IMR-90 (cell line): ENCODE data around the gene AAGAB. TPM values are rescaled to one million over a fixed set of nuclear protein-coding genes. Genes with fewer than 3 reads are reported as not detected.

ENCODE experiments used
- ATAC-seq: fragments of 200-7000 bp; cut with Tn5 transposase; 2 replicates; pipeline ENCODE4 v1.9.1; 2020; ENCODE audit warnings: low read depth, mild to moderate bottlenecking, moderate library complexity
- BruUV-seq: library from RNA; stranded (reverse); fragments of 400-500 nt; replicated peaks from 2 replicates; lab custom pipeline; 2021; lab: Mats Ljungman, UMichigan
- CTCF ChIA-PET: fragments of 300-600 bp; formaldehyde crosslinking; extraction: SDS; loops from one replicate; lab custom pipeline; 2021; ENCODE audit warnings: antibody characterized with exemption; lab: Yijun Ruan, JAX
- POLR2A ChIA-PET: fragments of 300-600 bp; sonication (Branson Sonifier 250); formaldehyde crosslinking; loops from one replicate; lab custom pipeline; 2022; ENCODE audit warnings: antibody characterized with exemption; ENCODE audit not compliant: unreplicated experiment; lab: Charles Lee
- DNase-seq: peaks from one replicate; pipeline ENCODE4 v3.0.0; 2013
- H2AFZ ChIP-seq: replicated peaks from 2 replicates; pipeline ENCODE3; 2013; ENCODE audit warnings: low read length, mild to moderate bottlenecking; ENCODE audit not compliant: poor library complexity
- H2AK5ac ChIP-seq: 2 replicates; pipeline ENCODE4 v1.6.1; 2013; ENCODE audit warnings: low read depth, low read length, inconsistent platforms
- H2AK9ac ChIP-seq: replicated peaks from 2 replicates; pipeline ENCODE3; 2013; ENCODE audit warnings: mild to moderate bottlenecking, low read depth, low read length, moderate library complexity; ENCODE audit not compliant: poor library complexity
- H2BK120ac ChIP-seq: 2 replicates; pipeline ENCODE4 v1.6.1; 2013; ENCODE audit warnings: low read depth, low read length, inconsistent platforms
- H2BK15ac ChIP-seq: 3 replicates; pipeline ENCODE4 v1.6.1; 2013; ENCODE audit warnings: low read depth, low read length, inconsistent platforms
- H2BK20ac ChIP-seq: 2 replicates; pipeline ENCODE4 v1.6.1; 2013; ENCODE audit warnings: low read depth, mild to moderate bottlenecking, inconsistent platforms, low read length, moderate library complexity
- H2BK5ac ChIP-seq: 2 replicates; pipeline ENCODE4 v1.6.1; 2013; ENCODE audit warnings: mild to moderate bottlenecking, low read depth, low read length, inconsistent platforms; ENCODE audit not compliant: poor library complexity, severe bottlenecking
- H3K14ac ChIP-seq: replicated peaks from 2 replicates; pipeline ENCODE4 v1.6.1; 2013; ENCODE audit warnings: low read depth, low read length, inconsistent platforms
- H3K18ac ChIP-seq: 2 replicates; pipeline ENCODE4 v1.6.1; 2013; ENCODE audit warnings: low read depth, low read length, control low read depth
- H3K23ac ChIP-seq: 2 replicates; pipeline ENCODE4 v1.6.1; 2013; ENCODE audit warnings: low read depth, low read length, inconsistent platforms
- H3K27ac ChIP-seq: 2 replicates; pipeline ENCODE4 v1.5.1; 2013; ENCODE audit warnings: mild to moderate bottlenecking, control low read depth, low read length; ENCODE audit not compliant: insufficient read depth
- H3K27me3 ChIP-seq: 2 replicates; pipeline ENCODE4 v1.6.1; 2013; ENCODE audit warnings: low read length; ENCODE audit not compliant: control insufficient read depth, insufficient read depth
- H3K36me3 ChIP-seq: 2 replicates; pipeline ENCODE4 v1.6.1; 2013; ENCODE audit warnings: low read length, mixed read lengths; ENCODE audit not compliant: control insufficient read depth, insufficient read depth
- H3K4ac ChIP-seq: 2 replicates; pipeline ENCODE4 v1.6.1; 2013; ENCODE audit warnings: low read depth, low read length, inconsistent platforms
- H3K4me1 ChIP-seq: 2 replicates; pipeline ENCODE4 v1.6.1; 2013; ENCODE audit warnings: low read length, mixed read lengths; ENCODE audit not compliant: control insufficient read depth, insufficient read depth
- H3K4me2 ChIP-seq: 2 replicates; pipeline ENCODE4 v1.6.1; 2013; ENCODE audit warnings: low read depth, mild to moderate bottlenecking, control low read depth, low read length, moderate library complexity
- H3K4me3 ChIP-seq: 2 replicates; pipeline ENCODE4 v1.5.1; 2013; ENCODE audit warnings: low read depth, mild to moderate bottlenecking, control low read depth, low read length, moderate library complexity; ENCODE audit not compliant: insufficient read depth
- H3K56ac ChIP-seq: 2 replicates; pipeline ENCODE4 v1.6.1; 2013; ENCODE audit warnings: low read length, inconsistent platforms; ENCODE audit not compliant: insufficient read depth; ENCODE audit errors: extremely low read depth
- H3K79me1 ChIP-seq, 2 experiments: 2 replicates each; pipeline ENCODE4 v1.6.1; 2013; ENCODE audit warnings: low read length in 2 of 2, inconsistent platforms in 1 of 2, low read depth in 1 of 2
- H3K9ac ChIP-seq: 2 replicates; pipeline ENCODE4 v1.6.1; 2013; ENCODE audit warnings: low read depth, low read length, control low read depth
- H3K9me1 ChIP-seq: 2 replicates; pipeline ENCODE4 v1.6.1; 2013; ENCODE audit warnings: low read length, inconsistent platforms; ENCODE audit not compliant: insufficient read depth
- H3K9me3 ChIP-seq: 2 replicates; pipeline ENCODE4 v1.6.1; 2013; ENCODE audit warnings: low read length; ENCODE audit not compliant: control insufficient read depth, insufficient read depth
- H4K20me1 ChIP-seq: 2 replicates; pipeline ENCODE4 v1.6.1; 2013; ENCODE audit warnings: low read length, inconsistent platforms; ENCODE audit not compliant: insufficient read depth
- H4K5ac ChIP-seq: 2 replicates; pipeline ENCODE4 v1.6.1; 2013; ENCODE audit warnings: mild to moderate bottlenecking, low read depth, low read length, control low read depth
- H4K8ac ChIP-seq, 2 experiments: 2 replicates each; pipeline ENCODE4 v1.6.1; 2013; ENCODE audit warnings: low read depth in 2 of 2, low read length in 2 of 2, control low read depth in 1 of 2, inconsistent platforms in 1 of 2
- H4K91ac ChIP-seq: 2 replicates; pipeline ENCODE4 v1.6.1; 2013; ENCODE audit warnings: low read depth, low read length, inconsistent platforms; ENCODE audit not compliant: insufficient read depth
- BHLHE40 ChIP-seq: fragments of 150-350 bp; IDR thresholded peaks from 2 replicates; pipeline ENCODE4 v1.6.1; 2016; ENCODE audit warnings: mild to moderate bottlenecking, low read depth, low read length
- CEBPB ChIP-seq: IDR thresholded peaks from 2 replicates; pipeline ENCODE4 v1.6.1; 2012; ENCODE audit warnings: low read depth, low read length, improper control_type of control experiment
- CHD1 ChIP-seq: IDR thresholded peaks from 2 replicates; pipeline ENCODE4 v1.6.1; 2012; ENCODE audit warnings: low read depth, low read length, improper control_type of control experiment
- CTCF ChIP-seq: conservative IDR thresholded peaks from 2 replicates; pipeline ENCODE4 v1.5.1; 2012; ENCODE audit warnings: mild to moderate bottlenecking, low read depth, low read length, improper control_type of control experiment
- FOS ChIP-seq: fragments of 150-350 bp; IDR thresholded peaks from 2 replicates; pipeline ENCODE4 v1.6.1; 2016; ENCODE audit warnings: low read depth, low read length
- MAFK ChIP-seq: IDR thresholded peaks from 2 replicates; pipeline ENCODE4 v1.6.1; 2012; ENCODE audit warnings: low read depth, low read length, improper control_type of control experiment
- MAZ ChIP-seq: IDR thresholded peaks from 2 replicates; pipeline ENCODE4 v1.6.1; 2012; ENCODE audit warnings: low read depth, mild to moderate bottlenecking, low read length, improper control_type of control experiment, moderate library complexity, borderline replicate concordance
- MXI1 ChIP-seq: IDR thresholded peaks from 2 replicates; pipeline ENCODE4 v1.6.1; 2012; ENCODE audit warnings: low read depth, mild to moderate bottlenecking, low read length, moderate library complexity, borderline replicate concordance
- NFE2L2 ChIP-seq: fragments of 150-350 bp; IDR thresholded peaks from 2 replicates; pipeline ENCODE4 v1.6.1; 2016; ENCODE audit warnings: low read depth, mild to moderate bottlenecking, low read length
- POLR2A ChIP-seq: IDR thresholded peaks from 2 replicates; pipeline ENCODE4 v1.6.1; 2012; ENCODE audit warnings: mild to moderate bottlenecking, low read depth, low read length
- RAD21 ChIP-seq: IDR thresholded peaks from 2 replicates; pipeline ENCODE4 v1.6.1; 2012; ENCODE audit warnings: low read length, improper control_type of control experiment
- RCOR1 ChIP-seq: IDR thresholded peaks from 2 replicates; pipeline ENCODE4 v1.6.1; 2012; ENCODE audit warnings: mild to moderate bottlenecking, low read length, improper control_type of control experiment; ENCODE audit not compliant: insufficient replicate concordance
- RFX5 ChIP-seq: IDR thresholded peaks from 2 replicates; pipeline ENCODE4 v1.8.0; 2012; ENCODE audit warnings: low read depth, mild to moderate bottlenecking, low read length, moderate library complexity
- SMC3 ChIP-seq: fragments of 150-350 bp; IDR thresholded peaks from 2 replicates; pipeline ENCODE4 v1.6.1; 2016; ENCODE audit warnings: low read depth, mild to moderate bottlenecking, antibody characterized with exemption, low read length, moderate library complexity
- USF2 ChIP-seq: fragments of 150-350 bp; IDR thresholded peaks from 2 replicates; pipeline ENCODE4 v1.6.1; 2017; ENCODE audit warnings: mild to moderate bottlenecking, antibody characterized with exemption, low read length, low read depth
- WGBS, 2 experiments: methylation state at CpG; one replicate each; pipeline versions ENCODE4 v1.1.5 to v1.1.7; 2013; ENCODE audit warnings: missing lambda C conversion rate in 2 of 2; ENCODE audit not compliant: insufficient read length in 1 of 2; ENCODE audit errors: extremely low coverage in 2 of 2; 5-methylcytosine and 5-hydroxymethylcytosine counted together
- dilution Hi-C: fragments of 300-500 bp; cut with HindIII; formaldehyde crosslinking; loops from one replicate; pipeline ENCODE4 v1.14.3; 2018; ENCODE audit warnings: low sequenced_read_pairs; ENCODE audit not compliant: unreplicated experiment
- in situ Hi-C: fragments of 300-500 bp; cut with MboI; formaldehyde crosslinking; loops from 3 replicates; pipeline ENCODE4 v1.14.3; 2019; ENCODE audit warnings: low sequenced_read_pairs, inconsistent platforms, mixed read lengths
- intact Hi-C: fragments of 100-400 bp; cut with micrococcal nuclease; formaldehyde crosslinking; loops from 2 replicates; pipeline ENCODE4 v1.10.0; 2022
- polyA plus RNA-seq, 3 experiments: library from polyadenylated mRNA; depleted of rRNA; stranded (reverse); fragments of >200 nt; gene quantifications; 2 replicates each; pipeline ENCODE4 v1.2.3, GENCODE V29; 2012; ENCODE audit warnings: low replicate concordance in 1 of 3
- total RNA-seq: library from RNA; depleted of rRNA; stranded (reverse); fragments of >200 nt; gene quantifications from 2 replicates; pipeline ENCODE4 v1.2.3, GENCODE V29; 2012
- TF ChIP-seq, protein P1 (sequence below): fragments of 150-350 bp; IDR thresholded peaks from 2 replicates; pipeline ENCODE4 v1.6.1; 2016; ENCODE audit warnings: low read depth, mild to moderate bottlenecking, low read length, moderate library complexity, borderline replicate concordance

AAGAB gene
- total and polyA plus RNA-seq, 2 of the 4 experiments (the other 2 are of a cell fraction) = 26.1 to 69.7 TPM

DNA sequence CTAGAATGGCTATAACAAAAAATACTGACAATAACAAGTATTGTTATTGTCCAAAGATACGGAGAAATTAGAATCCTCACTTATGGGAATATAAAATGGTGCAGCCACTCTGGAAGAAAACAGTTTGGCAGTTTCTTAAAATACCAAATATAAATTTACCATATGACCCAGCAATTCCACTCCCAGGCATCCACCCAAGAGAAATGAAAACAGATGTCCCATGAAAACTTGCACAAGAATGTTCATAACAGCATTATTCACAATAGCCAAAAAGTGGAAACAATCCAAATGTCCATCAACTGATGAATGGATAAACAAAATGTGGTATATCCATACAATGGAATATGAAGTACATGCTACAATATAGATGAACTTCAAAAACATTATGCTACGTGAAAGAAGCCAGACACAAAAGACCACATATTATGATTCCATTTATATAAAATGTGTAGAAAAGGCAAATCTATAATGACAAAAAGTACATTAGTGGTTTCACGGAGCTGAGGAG is 9.4 kb downstream of the AAGAB start:
- intact Hi-C loops (no loop called here), dilution Hi-C loops (no loop called here), in situ Hi-C loops (no loop called here)
- H3K27ac ChIP-seq = no peak overlapping the region
- H3K4ac ChIP-seq = no peak overlapping the region
- H2BK5ac ChIP-seq = no peak overlapping the region
- H3K27me3 ChIP-seq = no peaks in the 10 kb centered on the region
- no peak overlapping the region for H3K23ac ChIP-seq
- DNase-seq (peak; percentile 58), ATAC-seq (no peak)
- H3K4me3 ChIP-seq = no peak overlapping the region
- H3K4me2 ChIP-seq = no peak overlapping the region
- H3K14ac ChIP-seq = no peak overlapping the region
- H3K36me3 ChIP-seq = peaks cover 6% of the 10 kb centered on the region; the same call in 1 of the 2 replicates
- TF ChIP-seq USF2 (no peak), SMC3 (no peak), BHLHE40 (no peak), MAZ (no peak), CHD1 (no peak), NFE2L2 (no peak), CEBPB (no peak), FOS (no peak), POLR2A (no peak), RAD21 (no peak), CTCF (no peak), RFX5 (no peak), MAFK (no peak), MXI1 (no peak), RCOR1 (no peak)
- TF ChIP-seq, protein P1, sequence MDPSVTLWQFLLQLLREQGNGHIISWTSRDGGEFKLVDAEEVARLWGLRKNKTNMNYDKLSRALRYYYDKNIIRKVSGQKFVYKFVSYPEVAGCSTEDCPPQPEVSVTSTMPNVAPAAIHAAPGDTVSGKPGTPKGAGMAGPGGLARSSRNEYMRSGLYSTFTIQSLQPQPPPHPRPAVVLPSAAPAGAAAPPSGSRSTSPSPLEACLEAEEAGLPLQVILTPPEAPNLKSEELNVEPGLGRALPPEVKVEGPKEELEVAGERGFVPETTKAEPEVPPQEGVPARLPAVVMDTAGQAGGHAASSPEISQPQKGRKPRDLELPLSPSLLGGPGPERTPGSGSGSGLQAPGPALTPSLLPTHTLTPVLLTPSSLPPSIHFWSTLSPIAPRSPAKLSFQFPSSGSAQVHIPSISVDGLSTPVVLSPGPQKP = no peak
- no peaks in the 10 kb centered on the region for H3K9me3 ChIP-seq
- peaks cover 17% of the 10 kb centered on the region; the same call in 1 of the 2 replicates for H4K20me1 ChIP-seq
- no peak overlapping the region for H3K9ac ChIP-seq
- ChIA-PET CTCF (no interaction called here), POLR2A (no interaction called here)
- H4K5ac ChIP-seq = no peak overlapping the region
- no peaks in the 10 kb centered on the region for H3K9me1 ChIP-seq
- no peak overlapping the region for H2AFZ ChIP-seq
- H2AK5ac ChIP-seq = no peak overlapping the region
- H2BK20ac ChIP-seq = no peak overlapping the region
- H2BK120ac ChIP-seq = no peak overlapping the region
- H3K4me1 ChIP-seq = peaks cover 2% of the 10 kb centered on the region; the same call in 1 of the 2 replicates
- H4K8ac ChIP-seq = no peak overlapping the region
- H2BK15ac ChIP-seq = no peak overlapping the region
- H3K56ac ChIP-seq = no peak overlapping the region
- WGBS, 2 experiments = no CpG with 5 or more reads among the region's 3 CpGs
- H4K91ac ChIP-seq = no peak overlapping the region
- no peak overlapping the region for H3K18ac ChIP-seq
- H2AK9ac ChIP-seq = no peak overlapping the region
- no TSS peak for BruUV-seq
- H3K79me1 ChIP-seq = peaks cover 38 to 68% of the 10 kb centered on the region in 2 experiments
